Mesothelial cell of epicardium (in vitro differentiated cells): Measurements from ENCODE around the gene RYR2. TPM values are rescaled to one million over a fixed set of nuclear protein-coding genes. Genes with fewer than 3 reads are reported as not detected.

Experiments used
- DNase-seq, 2 experiments: peaks; one replicate each; pipeline ENCODE4 v3.0.0; 2021; ENCODE audit warnings: low spot score in 2 of 2; ENCODE audit not compliant: unreplicated experiment in 2 of 2
- H3K27ac Mint-ChIP-seq: 2 replicates; pipeline ENCODE4 v1.8.0; 2021; ENCODE audit warnings: mixed read lengths
- H3K27me3 Mint-ChIP-seq: 2 replicates; pipeline ENCODE4 v1.8.0; 2021; ENCODE audit warnings: low read depth, mixed read lengths
- H3K36me3 Mint-ChIP-seq: 2 replicates; pipeline ENCODE4 v1.8.0; 2021; ENCODE audit warnings: mixed read lengths
- H3K4me1 Mint-ChIP-seq: 2 replicates; pipeline ENCODE4 v1.8.0; 2021; ENCODE audit warnings: mixed read lengths
- H3K4me3 Mint-ChIP-seq: 2 replicates; pipeline ENCODE4 v1.8.0; 2021; ENCODE audit warnings: mild to moderate bottlenecking, moderate library complexity, mixed read lengths
- H3K9me3 Mint-ChIP-seq: 2 replicates; pipeline ENCODE4 v1.8.0; 2021; ENCODE audit warnings: mixed read lengths
- total RNA-seq: library from RNA; stranded (reverse); gene quantifications from 3 replicates; pipeline ENCODE4 v1.2.1, GENCODE V29; 2021
- TF ChIP-seq, protein P1 (sequence below): fragments of 200-600 bp; sonication (generic); IDR thresholded peaks from one replicate; pipeline ENCODE4 v1.5.0; 2021; ENCODE audit warnings: antibody characterized with exemption; ENCODE audit not compliant: unreplicated experiment

RYR2 gene
- total RNA-seq, 1 donor from 2014 or later, result 6.1 TPM

DNA sequence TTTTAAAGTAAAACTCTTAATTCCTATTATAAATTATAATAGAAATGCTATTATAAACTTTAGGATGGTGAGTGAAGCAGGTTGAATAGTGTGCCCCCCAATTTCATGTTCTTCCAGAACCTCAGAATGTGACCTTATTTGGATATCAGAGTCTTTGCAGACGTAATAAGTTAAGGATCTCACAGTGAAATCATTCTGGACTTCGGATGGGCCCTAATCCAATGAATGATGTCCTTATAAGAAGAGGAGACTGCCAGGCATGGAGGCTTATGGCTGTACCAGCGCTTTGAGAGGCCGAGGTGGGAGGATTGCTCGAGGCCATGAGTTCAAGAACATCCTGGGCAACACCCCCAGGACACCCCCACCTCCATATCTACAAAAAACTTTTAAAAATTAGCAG lies 28.4 kb upstream of the RYR2 start:
- peaks cover 9% of the 10 kb centered on the region for H3K4me1 Mint-ChIP-seq
- no peaks in the 10 kb centered on the region for H3K27me3 Mint-ChIP-seq
- no peak for DNase-seq
- TF ChIP-seq, protein P1, sequence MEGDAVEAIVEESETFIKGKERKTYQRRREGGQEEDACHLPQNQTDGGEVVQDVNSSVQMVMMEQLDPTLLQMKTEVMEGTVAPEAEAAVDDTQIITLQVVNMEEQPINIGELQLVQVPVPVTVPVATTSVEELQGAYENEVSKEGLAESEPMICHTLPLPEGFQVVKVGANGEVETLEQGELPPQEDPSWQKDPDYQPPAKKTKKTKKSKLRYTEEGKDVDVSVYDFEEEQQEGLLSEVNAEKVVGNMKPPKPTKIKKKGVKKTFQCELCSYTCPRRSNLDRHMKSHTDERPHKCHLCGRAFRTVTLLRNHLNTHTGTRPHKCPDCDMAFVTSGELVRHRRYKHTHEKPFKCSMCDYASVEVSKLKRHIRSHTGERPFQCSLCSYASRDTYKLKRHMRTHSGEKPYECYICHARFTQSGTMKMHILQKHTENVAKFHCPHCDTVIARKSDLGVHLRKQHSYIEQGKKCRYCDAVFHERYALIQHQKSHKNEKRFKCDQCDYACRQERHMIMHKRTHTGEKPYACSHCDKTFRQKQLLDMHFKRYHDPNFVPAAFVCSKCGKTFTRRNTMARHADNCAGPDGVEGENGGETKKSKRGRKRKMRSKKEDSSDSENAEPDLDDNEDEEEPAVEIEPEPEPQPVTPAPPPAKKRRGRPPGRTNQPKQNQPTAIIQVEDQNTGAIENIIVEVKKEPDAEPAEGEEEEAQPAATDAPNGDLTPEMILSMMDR, result no peak
- no peaks in the 10 kb centered on the region for H3K9me3 Mint-ChIP-seq
- H3K27ac Mint-ChIP-seq, result no peak overlapping the region
- H3K4me3 Mint-ChIP-seq, result no peak overlapping the region
- H3K36me3 Mint-ChIP-seq, result no peaks in the 10 kb centered on the region

DNA sequence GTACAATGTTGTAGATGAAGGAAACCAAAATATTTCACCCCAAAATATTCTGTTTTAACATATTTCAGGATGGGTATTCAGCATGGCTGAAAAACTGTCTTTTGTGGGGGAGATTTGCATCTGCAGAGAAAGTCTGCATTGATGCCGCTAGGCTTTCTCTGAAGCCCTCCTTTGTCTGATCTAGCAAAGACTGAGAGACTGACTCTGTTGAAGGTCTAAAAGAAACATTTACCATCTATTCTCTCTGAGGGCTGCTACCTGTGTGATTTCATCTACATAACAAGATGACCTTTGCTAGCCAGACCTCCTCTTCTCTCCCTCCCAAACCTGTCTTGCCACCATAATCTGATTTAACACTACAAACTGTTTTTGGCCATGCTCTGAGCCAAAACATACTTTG lies 25.4 kb upstream of the RYR2 start:
- H3K27ac Mint-ChIP-seq, result no peak overlapping the region
- H3K27me3 Mint-ChIP-seq, result no peaks in the 10 kb centered on the region
- no peaks in the 10 kb centered on the region for H3K36me3 Mint-ChIP-seq
- H3K9me3 Mint-ChIP-seq, result no peaks in the 10 kb centered on the region
- peaks cover 9% of the 10 kb centered on the region for H3K4me1 Mint-ChIP-seq
- TF ChIP-seq, protein P1, result no peak
- no peak for DNase-seq
- H3K4me3 Mint-ChIP-seq, result no peak overlapping the region

DNA sequence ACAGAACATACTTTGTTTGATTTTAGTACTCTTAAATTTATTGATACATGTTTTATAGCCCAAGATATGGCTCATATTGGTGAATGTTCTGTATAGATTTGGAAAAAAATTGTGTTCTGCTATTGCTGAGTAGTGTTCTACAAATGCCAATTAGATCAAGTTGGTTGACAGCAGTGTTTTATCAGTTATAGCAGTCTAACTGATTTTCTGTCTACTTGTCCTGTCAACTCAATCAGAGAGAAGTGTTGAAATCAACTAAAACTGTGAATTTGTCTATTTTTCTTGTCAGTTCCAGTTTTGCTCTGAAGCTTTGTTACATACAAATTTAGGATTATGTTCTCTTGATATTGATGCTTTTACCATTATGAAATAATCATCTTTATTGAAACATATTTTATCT lies 23.1 kb upstream of the RYR2 start:
- H3K27ac Mint-ChIP-seq, result no peak overlapping the region
- no peaks in the 10 kb centered on the region for H3K36me3 Mint-ChIP-seq
- no peaks in the 10 kb centered on the region for H3K9me3 Mint-ChIP-seq
- no peaks in the 10 kb centered on the region for H3K27me3 Mint-ChIP-seq
- TF ChIP-seq, protein P1, result no peak
- H3K4me1 Mint-ChIP-seq, result no peaks in the 10 kb centered on the region
- no peak overlapping the region for H3K4me3 Mint-ChIP-seq
- no peak for DNase-seq

DNA sequence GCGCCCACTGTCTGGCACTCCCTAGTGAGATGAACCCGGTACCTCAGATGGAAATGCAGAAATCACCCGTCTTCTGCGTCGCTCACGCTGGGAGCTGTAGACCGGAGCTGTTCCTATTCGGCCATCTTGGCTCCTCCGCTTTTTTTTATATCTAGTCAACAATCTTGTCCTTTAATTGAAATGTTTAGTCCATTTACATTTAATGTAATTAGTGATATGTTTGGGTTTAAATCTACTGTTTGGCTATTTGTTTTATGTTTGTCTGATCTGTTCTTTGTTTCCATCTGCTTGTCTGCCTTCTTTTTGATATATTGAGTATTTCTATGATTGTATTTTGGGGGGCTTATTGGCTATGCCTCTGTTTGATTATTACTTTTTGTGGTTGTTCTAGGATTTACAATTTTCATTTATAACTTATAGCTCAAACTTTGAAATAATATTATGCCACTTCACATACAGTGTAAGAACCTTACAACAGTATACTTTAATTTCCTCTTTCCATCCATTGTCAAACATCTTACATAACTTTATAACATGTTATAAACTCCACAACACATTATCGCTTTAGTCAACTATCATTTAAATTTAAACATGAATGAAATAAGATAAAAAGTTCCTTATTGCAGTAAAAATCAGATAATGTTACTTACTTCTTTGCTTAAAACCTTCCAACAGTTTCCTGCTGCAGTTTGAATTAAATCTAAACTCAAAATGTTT lies 16.5 kb upstream of the RYR2 start:
- no peak for DNase-seq
- H3K27me3 Mint-ChIP-seq, result no peaks in the 10 kb centered on the region
- TF ChIP-seq, protein P1, result no peak
- no peak overlapping the region for H3K27ac Mint-ChIP-seq
- H3K9me3 Mint-ChIP-seq, result peaks cover 5% of the 10 kb centered on the region
- H3K36me3 Mint-ChIP-seq, result peaks cover 4% of the 10 kb centered on the region
- H3K4me3 Mint-ChIP-seq, result no peak overlapping the region
- no peaks in the 10 kb centered on the region for H3K4me1 Mint-ChIP-seq

DNA sequence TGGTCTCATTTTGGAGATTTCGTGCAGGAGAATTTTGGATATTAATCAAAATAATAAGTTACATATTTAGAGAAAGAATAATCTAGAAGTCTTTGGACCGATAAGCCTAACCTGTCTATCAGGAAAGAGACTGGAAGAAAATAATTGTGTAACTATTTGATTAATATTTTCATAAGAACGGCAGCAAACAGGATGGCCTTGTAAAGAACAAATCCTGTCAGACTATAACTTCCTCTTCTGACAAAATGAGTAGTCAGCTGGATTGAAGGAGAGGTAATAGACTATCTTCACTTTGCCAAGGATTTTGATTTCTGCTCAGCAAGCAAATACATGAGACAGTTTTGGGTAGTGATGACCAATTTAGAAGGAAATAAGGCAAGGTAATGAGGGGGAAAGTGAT lies 12.7 kb upstream of the RYR2 start:
- peaks cover 2% of the 10 kb centered on the region for H3K27me3 Mint-ChIP-seq
- H3K27ac Mint-ChIP-seq, result no peak overlapping the region
- H3K4me1 Mint-ChIP-seq, result peaks cover 12% of the 10 kb centered on the region

More for the DNA sequence above, 12.7 kb upstream of the RYR2 start:
- Mint-ChIP-seq H3K4me3 (no peak overlapping the region), H3K9me3 (peaks cover 5% of the 10 kb centered on the region), H3K36me3 (peaks cover 4% of the 10 kb centered on the region)
- TF ChIP-seq, protein P1, result no peak
- DNase-seq, result no peak
